Neural cell (in vitro differentiated cells): ENCODE results near the gene CPNE5. TPM values are rescaled to one million over a fixed set of nuclear protein-coding genes. Genes with fewer than 3 reads are reported as not detected.

Source experiments
- H2AFZ ChIP-seq: fragments of 200-600, 300-800 bp; sonication (generic), shearing (Covaris generic); 2 replicates; pipeline ENCODE4 v1.6.0; 2014; ENCODE audit warnings: low read depth, mild to moderate bottlenecking, antibody characterized with exemption, low read length, moderate library complexity
- H3F3A ChIP-seq: fragments of 200-600 bp; shearing (Covaris generic); 2 replicates; pipeline ENCODE4 v1.6.1; 2016; ENCODE audit warnings: mild to moderate bottlenecking, moderate library complexity, mixed read lengths, antibody characterized with exemption, low read length; ENCODE audit not compliant: insufficient read depth, poor library complexity, severe bottlenecking
- H3K27ac ChIP-seq: fragments of 200-600, 300-800 bp; sonication (generic), shearing (Covaris generic); 2 replicates; pipeline ENCODE4 v1.5.1; 2014; ENCODE audit warnings: mild to moderate bottlenecking, low read length, moderate library complexity
- H3K27me3 ChIP-seq: fragments of 300-800, 200-600 bp; sonication (generic), shearing (Covaris generic); 2 replicates; pipeline ENCODE4 v1.6.0; 2014; ENCODE audit warnings: mild to moderate bottlenecking, low read depth, low read length, moderate library complexity; ENCODE audit not compliant: insufficient read depth
- H3K36me3 ChIP-seq: fragments of 300-800, 200-600 bp; sonication (generic), shearing (Covaris generic); 2 replicates; pipeline ENCODE4 v1.5.1; 2014; ENCODE audit warnings: mild to moderate bottlenecking, antibody characterized with exemption, low read length, moderate library complexity; ENCODE audit not compliant: insufficient read depth
- H3K4me2 ChIP-seq: fragments of 300-800, 200-600 bp; sonication (generic), shearing (Covaris generic); 2 replicates; pipeline ENCODE4 v1.6.0; 2014; ENCODE audit warnings: mild to moderate bottlenecking, low read length
- H3K4me3 ChIP-seq: fragments of 300-800, 200-600 bp; sonication (generic), shearing (Covaris generic); 2 replicates; pipeline ENCODE4 v1.5.1; 2014; ENCODE audit warnings: mild to moderate bottlenecking, low read length, moderate library complexity
- H3K79me2 ChIP-seq: fragments of 200-600 bp; shearing (Covaris generic); replicated peaks from 2 replicates; pipeline ENCODE4 v1.6.0; 2014; ENCODE audit warnings: mild to moderate bottlenecking, low read length, moderate library complexity; ENCODE audit not compliant: insufficient read depth
- H3K9ac ChIP-seq: fragments of 300-800, 200-600 bp; sonication (generic), shearing (Covaris generic); 2 replicates; pipeline ENCODE4 v1.6.1; 2016; ENCODE audit warnings: mild to moderate bottlenecking, low read length, mixed read lengths
- H3K9me2 ChIP-seq: fragments of 200-600 bp; shearing (Covaris generic); 2 replicates; pipeline ENCODE4 v1.6.1; 2016; ENCODE audit warnings: mild to moderate bottlenecking, low read length, mixed read lengths; ENCODE audit not compliant: insufficient read depth
- H3K9me3 ChIP-seq: fragments of 200-600, 300-800 bp; sonication (generic), shearing (Covaris generic); 2 replicates; pipeline ENCODE4 v1.6.1; 2016; ENCODE audit warnings: mild to moderate bottlenecking, mixed run types, low read length, moderate library complexity, mixed read lengths
- H4K20me1 ChIP-seq: fragments of 200-600 bp; shearing (Covaris generic); 2 replicates; pipeline ENCODE4 v1.6.1; 2016; ENCODE audit warnings: mild to moderate bottlenecking, mixed run types; ENCODE audit not compliant: insufficient read depth
- EP300 ChIP-seq: fragments of 450-650 bp; conservative IDR thresholded peaks from 2 replicates; pipeline ENCODE4 v1.6.1; 2014; ENCODE audit warnings: antibody characterized with exemption, mild to moderate bottlenecking, moderate library complexity; ENCODE audit not compliant: poor library complexity, severe bottlenecking
- EZH2 ChIP-seq: fragments of 200-600, 300-800 bp; shearing (Covaris generic), sonication (generic); IDR thresholded peaks from 2 replicates; pipeline ENCODE4 v1.6.1; 2014; ENCODE audit warnings: antibody characterized with exemption, low read length, borderline replicate concordance, mild to moderate bottlenecking; ENCODE audit not compliant: insufficient read depth, poor library complexity, severe bottlenecking
- MXI1 ChIP-seq: fragments of 450-650 bp; conservative IDR thresholded peaks from 2 replicates; pipeline ENCODE4 v1.6.1; 2014; ENCODE audit warnings: antibody characterized with exemption, mild to moderate bottlenecking; ENCODE audit not compliant: poor library complexity, severe bottlenecking
- POLR2AphosphoS5 ChIP-seq: IDR thresholded peaks from 2 replicates; pipeline ENCODE4 v1.6.1; 2012
- RAD21 ChIP-seq: fragments of 450-650 bp; conservative IDR thresholded peaks from 2 replicates; pipeline ENCODE4 v1.6.1; 2014; ENCODE audit warnings: antibody characterized with exemption, mild to moderate bottlenecking, moderate library complexity
- SMC3 ChIP-seq: fragments of 450-650 bp; conservative IDR thresholded peaks from 2 replicates; pipeline ENCODE4 v1.6.1; 2014; ENCODE audit warnings: antibody characterized with exemption, mild to moderate bottlenecking, moderate library complexity; ENCODE audit not compliant: poor library complexity
- TAF1 ChIP-seq: IDR thresholded peaks from 2 replicates; pipeline ENCODE4 v1.6.1; 2012; ENCODE audit warnings: low read depth
- polyA plus RNA-seq: library from polyadenylated mRNA; depleted of rRNA; stranded (reverse); fragments of >200 nt; gene quantifications from 2 replicates; pipeline ENCODE4 v1.2.3, GENCODE V29; 2014
- TF ChIP-seq, protein P1 (sequence below): fragments of 450-650 bp; IDR thresholded peaks from 2 replicates; pipeline ENCODE4 v1.5.1; 2014; ENCODE audit warnings: antibody characterized with exemption, mild to moderate bottlenecking, moderate library complexity; ENCODE audit not compliant: poor library complexity, severe bottlenecking
- TF ChIP-seq, protein P2 (sequence below): IDR thresholded peaks from 2 replicates; pipeline ENCODE4 v1.6.1; 2012; ENCODE audit warnings: borderline replicate concordance

CPNE5 gene
- polyA plus RNA-seq, 1 donor from 2014 or later: 8.7 TPM

DNA sequence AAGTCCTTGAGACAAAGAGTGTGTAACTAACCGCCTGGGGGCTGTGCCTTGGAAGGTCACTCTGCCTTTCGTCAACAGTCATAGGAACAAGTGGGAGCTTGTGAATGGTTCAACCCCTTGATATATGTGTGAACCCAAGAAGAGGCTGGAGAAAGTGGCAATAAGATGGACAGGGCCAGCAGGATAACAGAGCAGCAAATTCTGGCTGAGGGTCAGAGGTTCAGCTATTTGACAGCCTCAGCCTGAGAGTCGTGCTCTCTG lies 54.9 kb downstream of the CPNE5 start:
- no peak overlapping the region for H2AFZ ChIP-seq
- no peaks in the 10 kb centered on the region for H3K9me2 ChIP-seq
- H3K9ac ChIP-seq: no peak overlapping the region
- H3K79me2 ChIP-seq: no peaks in the 10 kb centered on the region
- no peak overlapping the region for H3K27ac ChIP-seq
- no peaks in the 10 kb centered on the region for H4K20me1 ChIP-seq
- TF ChIP-seq, protein P1, sequence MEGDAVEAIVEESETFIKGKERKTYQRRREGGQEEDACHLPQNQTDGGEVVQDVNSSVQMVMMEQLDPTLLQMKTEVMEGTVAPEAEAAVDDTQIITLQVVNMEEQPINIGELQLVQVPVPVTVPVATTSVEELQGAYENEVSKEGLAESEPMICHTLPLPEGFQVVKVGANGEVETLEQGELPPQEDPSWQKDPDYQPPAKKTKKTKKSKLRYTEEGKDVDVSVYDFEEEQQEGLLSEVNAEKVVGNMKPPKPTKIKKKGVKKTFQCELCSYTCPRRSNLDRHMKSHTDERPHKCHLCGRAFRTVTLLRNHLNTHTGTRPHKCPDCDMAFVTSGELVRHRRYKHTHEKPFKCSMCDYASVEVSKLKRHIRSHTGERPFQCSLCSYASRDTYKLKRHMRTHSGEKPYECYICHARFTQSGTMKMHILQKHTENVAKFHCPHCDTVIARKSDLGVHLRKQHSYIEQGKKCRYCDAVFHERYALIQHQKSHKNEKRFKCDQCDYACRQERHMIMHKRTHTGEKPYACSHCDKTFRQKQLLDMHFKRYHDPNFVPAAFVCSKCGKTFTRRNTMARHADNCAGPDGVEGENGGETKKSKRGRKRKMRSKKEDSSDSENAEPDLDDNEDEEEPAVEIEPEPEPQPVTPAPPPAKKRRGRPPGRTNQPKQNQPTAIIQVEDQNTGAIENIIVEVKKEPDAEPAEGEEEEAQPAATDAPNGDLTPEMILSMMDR: no peak
- TF ChIP-seq RAD21 (no peak), EP300 (no peak), TAF1 (no peak), SMC3 (no peak), MXI1 (no peak), EZH2 (no peak), POLR2AphosphoS5 (no peak)
- TF ChIP-seq, protein P2, sequence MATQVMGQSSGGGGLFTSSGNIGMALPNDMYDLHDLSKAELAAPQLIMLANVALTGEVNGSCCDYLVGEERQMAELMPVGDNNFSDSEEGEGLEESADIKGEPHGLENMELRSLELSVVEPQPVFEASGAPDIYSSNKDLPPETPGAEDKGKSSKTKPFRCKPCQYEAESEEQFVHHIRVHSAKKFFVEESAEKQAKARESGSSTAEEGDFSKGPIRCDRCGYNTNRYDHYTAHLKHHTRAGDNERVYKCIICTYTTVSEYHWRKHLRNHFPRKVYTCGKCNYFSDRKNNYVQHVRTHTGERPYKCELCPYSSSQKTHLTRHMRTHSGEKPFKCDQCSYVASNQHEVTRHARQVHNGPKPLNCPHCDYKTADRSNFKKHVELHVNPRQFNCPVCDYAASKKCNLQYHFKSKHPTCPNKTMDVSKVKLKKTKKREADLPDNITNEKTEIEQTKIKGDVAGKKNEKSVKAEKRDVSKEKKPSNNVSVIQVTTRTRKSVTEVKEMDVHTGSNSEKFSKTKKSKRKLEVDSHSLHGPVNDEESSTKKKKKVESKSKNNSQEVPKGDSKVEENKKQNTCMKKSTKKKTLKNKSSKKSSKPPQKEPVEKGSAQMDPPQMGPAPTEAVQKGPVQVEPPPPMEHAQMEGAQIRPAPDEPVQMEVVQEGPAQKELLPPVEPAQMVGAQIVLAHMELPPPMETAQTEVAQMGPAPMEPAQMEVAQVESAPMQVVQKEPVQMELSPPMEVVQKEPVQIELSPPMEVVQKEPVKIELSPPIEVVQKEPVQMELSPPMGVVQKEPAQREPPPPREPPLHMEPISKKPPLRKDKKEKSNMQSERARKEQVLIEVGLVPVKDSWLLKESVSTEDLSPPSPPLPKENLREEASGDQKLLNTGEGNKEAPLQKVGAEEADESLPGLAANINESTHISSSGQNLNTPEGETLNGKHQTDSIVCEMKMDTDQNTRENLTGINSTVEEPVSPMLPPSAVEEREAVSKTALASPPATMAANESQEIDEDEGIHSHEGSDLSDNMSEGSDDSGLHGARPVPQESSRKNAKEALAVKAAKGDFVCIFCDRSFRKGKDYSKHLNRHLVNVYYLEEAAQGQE: no peak
- H3K27me3 ChIP-seq: no peaks in the 10 kb centered on the region
- H3K36me3 ChIP-seq: no peaks in the 10 kb centered on the region
- H3K4me2 ChIP-seq: no peak overlapping the region
- H3F3A ChIP-seq: no peaks in the 10 kb centered on the region
- no peak overlapping the region for H3K4me3 ChIP-seq
- H3K9me3 ChIP-seq: no peaks in the 10 kb centered on the region

DNA sequence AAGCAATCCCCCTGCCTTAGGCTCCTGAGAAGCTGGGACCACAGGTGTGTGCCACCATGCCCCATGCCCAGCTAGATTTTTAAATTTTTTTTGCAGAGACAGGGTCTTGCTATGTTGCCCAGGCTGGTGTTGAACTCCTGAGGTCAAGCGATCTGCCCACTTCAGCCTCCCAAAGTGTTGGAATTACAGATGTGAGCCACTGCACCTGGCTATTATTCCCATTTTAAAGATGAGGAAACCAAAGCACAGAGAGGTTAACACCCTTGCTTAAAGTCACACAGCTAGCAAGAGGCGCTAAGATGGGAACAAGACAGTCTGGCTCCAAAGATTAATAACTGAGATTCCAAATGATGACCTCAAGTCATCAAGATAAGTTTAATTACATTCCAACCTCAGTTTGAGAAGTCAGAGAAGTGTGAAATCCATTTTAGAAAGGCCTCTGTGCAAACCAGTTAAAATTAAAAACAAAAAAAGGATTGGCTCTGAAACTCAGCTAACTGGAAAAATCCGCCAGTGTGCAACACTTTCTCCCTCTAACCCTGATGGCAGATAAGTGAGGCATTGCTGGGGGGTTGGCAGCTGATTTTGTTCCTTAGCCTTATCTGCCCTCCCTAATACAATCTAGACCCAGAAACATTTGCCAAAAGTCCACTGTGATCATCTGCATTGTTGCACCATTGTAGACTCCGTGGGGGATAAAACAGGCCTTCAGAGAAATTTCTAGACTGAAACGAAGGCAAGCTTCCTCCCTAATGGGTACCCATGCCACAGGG lies 55.5 kb downstream of the CPNE5 start:
- H4K20me1 ChIP-seq: no peaks in the 10 kb centered on the region
- H2AFZ ChIP-seq: no peak overlapping the region
- no peak overlapping the region for H3K4me3 ChIP-seq
- H3K27me3 ChIP-seq: no peaks in the 10 kb centered on the region
- no peak for TF ChIP-seq MXI1
- TF ChIP-seq, protein P1: no peak
- no peak for TF ChIP-seq RAD21
- TF ChIP-seq POLR2AphosphoS5: no peak
- TF ChIP-seq TAF1: no peak
- TF ChIP-seq EZH2: no peak
- TF ChIP-seq, protein P2: no peak
- TF ChIP-seq SMC3: no peak
- no peak for TF ChIP-seq EP300
- no peaks in the 10 kb centered on the region for H3K9me3 ChIP-seq
- H3K4me2 ChIP-seq: no peak overlapping the region
- H3K9me2 ChIP-seq: no peaks in the 10 kb centered on the region
- H3K9ac ChIP-seq: no peak overlapping the region
- no peak overlapping the region for H3K27ac ChIP-seq
- no peaks in the 10 kb centered on the region for H3K79me2 ChIP-seq
- H3F3A ChIP-seq: no peaks in the 10 kb centered on the region
- H3K36me3 ChIP-seq: no peaks in the 10 kb centered on the region
